ENCODE measurements around the gene PRRC1.
A peak's percentile ranks its signal among the peaks of the same experiment; 100 is the strongest.
"Not testable (repeated sequence)": the region's sequence is repeated elsewhere in the genome, so short reads cannot be mapped to it uniquely, and the experiment has no call there.

Gene PRRC1

DNA sequence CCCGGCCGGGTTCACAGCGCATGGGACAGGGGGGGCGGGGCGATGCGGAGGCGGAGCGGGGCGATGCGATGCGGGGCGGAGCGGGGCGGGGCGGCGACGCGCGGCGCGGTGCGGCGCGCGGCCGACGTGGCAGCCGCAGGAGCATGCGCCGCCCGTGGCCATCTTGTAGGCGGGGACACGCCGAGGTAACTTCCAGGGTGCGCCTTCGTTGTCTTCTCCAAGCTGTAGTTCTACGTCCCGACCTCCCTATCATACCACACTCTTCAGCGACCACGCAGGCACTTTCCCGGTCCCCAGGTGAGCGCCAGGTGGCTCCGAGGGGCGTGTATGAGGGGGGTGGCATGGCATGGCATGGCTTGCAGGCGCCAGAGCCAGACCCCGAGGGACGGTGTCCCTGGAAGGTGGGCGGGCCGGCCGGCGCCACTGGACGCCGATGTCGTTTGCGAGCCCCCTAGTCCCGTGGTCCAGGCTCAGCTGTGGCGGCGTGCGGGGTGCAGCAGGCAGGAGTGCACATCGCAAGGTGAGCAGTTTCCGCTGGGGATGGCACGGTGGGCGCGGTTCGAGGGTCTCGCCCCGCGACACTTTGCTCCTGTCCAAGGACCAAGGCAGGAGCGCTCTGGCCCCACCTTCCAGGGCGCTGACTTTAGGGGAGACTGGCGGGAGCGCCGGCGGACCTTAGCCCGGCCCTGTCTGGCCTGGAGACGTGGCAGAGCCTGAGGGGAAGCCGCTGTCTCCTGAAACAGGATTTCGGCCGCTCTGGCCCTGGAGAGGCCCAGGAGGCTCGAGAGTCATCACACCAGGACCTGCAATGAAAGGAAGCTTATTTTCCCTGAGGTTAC is at the start of gene PRRC1:
Gene PRRC1 (plus strand): TSS at position 161 of the 839 bp plus-strand sequence. CDS start 5,840 bp downstream, outside the sequence.
- DNase-seq, result peak; percentile 73 to 82

DNA sequence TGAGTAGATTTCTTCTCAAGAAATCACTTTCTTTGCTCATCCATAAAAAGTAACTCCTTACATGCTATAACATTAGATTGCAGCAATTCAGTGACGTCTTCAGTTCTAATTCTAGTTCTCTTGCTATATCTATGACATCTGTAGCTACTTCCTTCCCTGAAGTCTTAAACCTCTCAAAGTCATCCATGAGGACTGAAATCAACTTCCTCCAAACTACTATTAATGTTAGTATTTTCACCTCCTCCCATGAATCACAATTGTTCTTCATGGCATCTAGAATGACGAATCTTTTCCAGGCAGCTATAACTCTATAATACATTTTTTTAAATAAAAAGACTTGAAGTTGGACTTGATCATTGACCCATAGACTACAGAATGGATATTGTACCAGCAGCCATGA is 46.2 kb upstream of the PRRC1 start:
- DNase-seq, result no peak

DNA sequence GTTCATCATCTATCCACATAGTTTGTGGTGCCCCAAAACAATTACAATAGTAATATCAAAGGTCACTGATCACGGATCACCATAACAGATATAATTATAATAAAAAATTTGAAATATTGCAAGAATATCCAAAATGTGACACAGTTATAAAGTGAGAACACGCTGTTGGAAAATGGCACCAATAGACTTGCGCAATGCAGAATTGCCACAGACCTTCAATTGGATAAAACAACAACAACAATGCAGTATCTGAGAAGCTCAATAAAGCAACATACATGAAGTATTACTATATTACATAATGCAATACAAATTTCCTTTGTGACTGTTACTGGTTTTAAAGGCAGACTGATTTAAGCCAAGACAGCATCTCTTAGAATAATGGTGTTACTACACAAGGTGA is 44.7 kb upstream of the PRRC1 start:
- DNase-seq, result no peak

DNA sequence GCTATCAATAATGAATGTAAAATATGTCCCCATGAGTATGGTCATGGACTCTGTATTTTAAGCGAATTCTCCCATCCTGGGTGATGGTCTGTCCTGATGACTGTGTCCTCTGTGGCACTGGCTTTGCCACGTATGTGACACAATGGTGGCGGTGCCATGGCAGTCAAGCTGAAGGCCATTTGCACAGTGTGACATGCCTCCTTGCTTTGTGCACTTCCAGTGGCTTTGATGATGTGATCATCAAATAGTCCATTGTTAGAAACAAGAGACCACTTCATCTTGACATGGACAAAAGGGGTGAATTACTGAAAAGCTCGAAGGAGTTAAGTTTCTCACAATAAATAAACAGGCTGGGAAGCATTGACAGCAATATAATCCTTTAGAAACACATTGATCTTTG is 31.0 kb upstream of the PRRC1 start:
- DNase-seq, result peak in 1 of 2 donors; percentile 12

DNA sequence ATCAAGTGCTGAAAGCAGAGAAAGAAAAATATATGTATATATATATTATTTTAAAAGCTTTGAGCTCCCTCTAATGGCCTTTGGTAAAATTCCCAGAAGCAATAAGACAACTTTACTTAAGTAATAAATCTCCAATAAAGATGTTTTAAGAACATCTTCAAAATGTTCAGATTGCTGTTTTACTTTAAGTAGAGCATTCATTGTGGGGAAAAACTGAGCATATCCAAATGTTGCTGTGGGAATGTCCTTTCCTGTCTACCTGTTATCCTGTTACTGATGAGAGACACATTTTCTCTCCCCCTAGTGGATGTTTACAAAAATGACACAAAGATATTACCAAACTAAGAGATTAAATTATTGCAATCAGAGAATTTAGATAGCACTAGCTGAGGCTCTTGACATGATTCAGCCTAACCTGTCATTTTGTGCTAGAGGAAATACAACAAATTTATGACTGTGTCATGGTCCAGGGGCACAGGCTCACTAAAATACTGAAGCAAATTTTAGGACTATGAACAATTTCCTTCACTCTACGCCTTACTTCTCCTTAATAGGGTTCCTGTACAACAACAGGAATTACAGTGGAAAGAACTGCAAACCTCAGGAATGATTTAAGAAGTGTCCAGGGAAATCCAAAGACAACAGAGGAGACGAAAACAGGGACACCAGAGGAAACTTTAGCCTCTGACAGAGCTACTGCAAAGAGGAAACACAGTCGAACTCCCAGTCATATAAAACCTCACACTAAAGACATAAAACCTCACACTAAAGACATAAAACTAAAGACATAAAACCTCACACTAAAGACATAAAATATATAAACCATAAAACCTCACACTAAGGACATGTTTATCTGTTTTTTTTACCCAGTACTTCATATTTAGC is 24.3 kb upstream of the PRRC1 start:
- peak in 1 of 2 donors; percentile 90 for DNase-seq

DNA sequence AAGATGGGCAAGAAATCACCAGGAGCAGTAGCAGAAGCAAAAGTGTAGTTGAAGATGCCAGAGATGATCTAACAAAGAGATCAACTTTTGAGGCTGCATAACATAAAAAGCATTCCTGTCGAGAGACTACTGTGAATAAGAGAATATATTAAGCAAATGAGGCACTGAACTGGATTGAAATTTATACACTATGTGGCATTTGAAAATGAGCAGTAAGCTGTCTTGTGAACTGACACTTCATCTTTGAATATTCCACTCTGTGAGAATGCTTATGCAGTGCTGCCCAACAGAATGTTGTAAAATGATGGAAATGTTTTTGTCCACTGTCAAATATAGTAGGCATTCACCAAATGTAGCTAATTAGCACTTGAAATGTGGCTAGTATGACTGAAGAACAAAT is 18.9 kb upstream of the PRRC1 start:
- no peak for DNase-seq

DNA sequence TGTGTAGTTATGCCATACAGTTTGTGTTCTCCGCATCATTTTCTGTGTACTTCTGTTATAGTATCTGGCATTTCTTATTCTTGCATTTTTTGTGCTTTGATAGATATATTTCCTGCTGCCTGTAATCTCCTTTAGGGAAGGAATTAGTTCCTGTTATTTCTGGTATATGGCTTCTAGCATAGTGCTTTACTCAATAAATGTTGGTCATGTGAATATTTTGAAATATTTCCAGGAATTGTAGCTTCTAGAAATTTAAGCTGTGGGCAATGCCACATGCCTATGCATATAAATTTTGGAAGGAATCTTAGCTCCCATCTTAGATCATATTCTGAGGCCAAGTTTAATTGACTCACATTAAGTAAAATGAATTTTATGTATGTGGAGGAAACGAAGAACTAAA is 11.5 kb upstream of the PRRC1 start:
- no peak for DNase-seq

DNA sequence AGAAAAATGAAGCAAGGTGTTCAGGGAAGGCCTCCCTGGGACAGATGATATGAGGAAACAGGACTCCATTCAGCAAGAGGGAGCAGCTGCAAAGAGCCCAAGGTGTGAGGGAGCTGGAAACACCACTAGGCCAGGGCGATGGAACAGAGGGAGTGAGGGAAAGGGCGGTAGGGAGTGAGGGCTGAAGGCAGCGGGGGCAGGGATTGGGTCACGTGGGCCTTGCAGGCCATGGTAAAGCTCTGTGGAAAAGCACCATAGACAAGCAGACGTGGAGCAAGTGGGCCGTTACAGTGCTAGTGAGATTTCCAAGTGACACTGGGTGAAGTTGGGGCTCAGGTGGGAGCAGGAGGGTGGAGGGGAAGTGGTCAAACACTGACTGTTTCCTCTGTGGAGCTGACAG is 10.8 kb upstream of the PRRC1 start:
- no peak for DNase-seq

DNA sequence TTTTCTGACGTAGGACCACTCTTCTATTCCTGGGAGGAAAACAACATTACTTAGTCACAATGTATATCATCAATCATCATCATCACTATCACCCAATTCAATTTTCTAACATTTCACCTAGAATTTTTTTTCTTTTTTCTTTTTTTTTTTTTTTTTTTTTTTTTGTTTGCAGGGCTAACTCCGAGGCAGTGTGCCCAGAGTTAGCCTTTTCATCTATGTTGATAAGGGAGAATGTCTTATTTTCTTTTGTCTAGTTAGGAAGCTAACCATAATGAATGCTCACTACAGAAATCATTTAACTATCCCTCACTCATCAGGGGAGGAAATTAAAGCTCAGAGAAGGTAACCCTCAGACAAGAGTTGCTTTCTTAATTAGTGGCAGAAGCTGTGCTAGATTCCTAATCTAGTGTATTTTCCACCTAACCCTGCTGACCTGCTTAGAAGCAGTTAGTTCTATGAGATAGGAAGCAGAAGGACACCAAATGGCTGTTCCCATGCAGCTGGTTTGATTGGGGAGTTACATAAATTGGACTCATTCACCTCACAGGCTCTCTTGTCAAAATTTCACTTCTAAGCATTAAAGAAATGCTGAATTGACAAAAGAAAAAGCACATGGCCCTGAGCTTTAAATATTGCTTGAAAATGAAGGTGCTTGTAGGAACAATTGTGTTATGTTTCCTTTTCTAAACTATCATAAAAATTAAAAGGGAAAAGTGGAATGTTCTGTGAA is 8.6 kb upstream of the PRRC1 start:
- no peak for DNase-seq

DNA sequence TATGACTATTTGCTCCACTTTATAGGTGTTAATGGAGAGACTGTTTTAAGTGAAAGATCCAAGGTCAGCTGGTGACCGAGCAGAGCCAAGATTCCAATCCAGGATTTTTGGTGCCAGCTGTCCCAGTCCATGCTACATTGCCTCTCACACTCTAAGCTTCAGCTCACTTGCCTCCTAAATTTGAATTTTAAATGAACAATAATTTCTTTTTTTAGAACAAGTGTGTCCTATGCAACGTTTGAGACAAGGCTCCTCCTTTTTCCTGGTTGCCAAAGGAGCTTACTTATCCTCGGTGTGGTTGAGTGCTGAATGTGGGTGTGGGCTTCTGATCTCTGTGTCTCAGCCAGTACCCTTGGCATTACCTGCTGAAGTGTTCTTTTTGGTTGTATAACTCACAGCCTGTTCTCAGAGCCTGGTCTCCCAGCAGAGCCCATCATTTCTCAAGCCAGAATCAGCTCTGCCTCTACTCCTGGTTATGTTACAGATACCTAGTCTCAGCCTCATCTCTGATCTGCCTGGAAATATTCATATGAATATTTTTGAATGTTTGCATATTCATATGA is 4.0 kb upstream of the PRRC1 start:
- no peak for DNase-seq

DNA sequence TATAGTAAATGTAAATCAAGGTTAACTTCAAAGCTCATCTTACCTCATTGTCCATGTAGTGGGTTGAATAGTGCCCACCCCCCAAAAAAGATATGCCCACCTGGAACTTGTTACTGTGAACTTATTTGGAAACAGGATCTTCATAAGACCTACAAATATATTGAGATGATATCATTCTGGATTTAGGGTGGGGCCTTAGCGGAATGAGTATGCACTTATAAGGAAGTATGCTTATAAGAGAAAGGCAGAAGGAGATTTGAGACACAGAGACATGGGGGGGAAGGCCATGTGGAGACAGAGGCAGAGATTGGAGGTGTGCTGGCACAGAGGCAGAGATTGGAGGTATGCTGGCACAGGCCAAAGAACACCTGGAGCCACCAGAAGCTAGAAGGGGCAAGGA is 2.6 kb upstream of the PRRC1 start:
- no peak for DNase-seq

DNA sequence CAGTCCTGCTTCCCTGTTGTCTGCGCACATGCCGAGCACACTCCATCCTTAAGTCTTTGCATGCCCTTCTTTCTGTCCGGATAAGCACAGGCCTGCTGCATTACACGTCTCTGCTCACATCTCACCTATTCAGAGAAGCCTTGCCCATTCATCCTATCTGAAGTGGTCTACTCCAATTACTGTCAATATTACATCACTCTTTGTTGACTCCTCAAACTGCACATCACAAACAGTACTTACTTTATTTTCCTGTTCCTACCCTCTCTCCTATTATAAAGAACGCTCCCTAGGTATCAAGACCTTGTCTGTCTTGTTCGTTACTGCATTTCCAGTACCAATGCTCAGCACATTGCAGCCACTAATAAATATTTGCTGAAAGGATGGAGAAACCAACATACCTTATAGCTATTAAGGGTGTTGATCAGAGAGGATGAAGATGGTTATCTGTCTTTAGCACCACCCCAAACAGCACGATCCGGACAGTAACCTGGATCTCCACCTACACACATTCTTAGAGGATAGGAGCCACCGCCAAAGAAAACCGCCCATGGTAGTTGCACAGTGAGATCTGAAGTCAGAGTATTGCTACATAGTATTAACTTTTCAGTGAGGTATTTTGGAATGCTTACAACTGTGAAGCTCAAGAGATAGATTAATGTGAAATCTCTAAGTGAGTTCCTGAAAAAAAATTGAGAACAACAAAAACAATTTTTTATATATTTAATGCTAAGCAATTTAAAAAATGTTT is 1.6 kb upstream of the PRRC1 start:
- DNase-seq, result no peak

DNA sequence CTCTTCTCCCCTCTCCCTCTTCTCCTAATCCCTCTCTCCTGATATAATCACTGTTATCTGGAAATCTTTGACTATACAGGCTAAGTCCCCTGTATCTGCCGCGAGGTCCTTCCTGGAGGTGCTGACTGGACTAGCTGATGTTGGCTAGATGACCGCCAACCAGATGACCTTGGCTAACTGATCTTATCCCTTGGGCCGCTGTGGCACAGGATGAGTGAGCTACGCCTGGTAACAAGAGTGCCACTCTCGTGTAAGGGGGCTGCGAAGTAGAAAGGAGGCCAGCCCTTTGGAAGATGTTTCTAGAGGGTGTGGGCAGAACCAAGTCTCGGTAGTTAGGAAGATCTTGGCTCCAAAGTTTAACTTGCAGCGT is 345 bp upstream of the PRRC1 start:
- DNase-seq, result no peak

DNA sequence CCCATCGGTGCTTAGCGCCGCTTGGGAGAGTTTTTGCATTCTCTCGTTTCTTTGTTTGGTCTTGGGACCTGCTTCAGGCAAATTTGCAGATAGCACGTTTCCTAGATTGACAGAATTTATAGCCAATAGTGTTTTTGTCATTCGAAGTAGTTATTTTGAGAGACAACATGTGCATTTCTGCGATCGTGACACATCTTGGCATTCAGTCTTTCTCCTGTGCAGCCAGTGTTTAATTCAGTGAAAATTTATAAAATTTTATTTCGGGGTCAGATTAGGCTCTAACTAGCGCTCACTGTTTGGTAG is 830 bp downstream of the PRRC1 start:
- no peak for DNase-seq

DNA sequence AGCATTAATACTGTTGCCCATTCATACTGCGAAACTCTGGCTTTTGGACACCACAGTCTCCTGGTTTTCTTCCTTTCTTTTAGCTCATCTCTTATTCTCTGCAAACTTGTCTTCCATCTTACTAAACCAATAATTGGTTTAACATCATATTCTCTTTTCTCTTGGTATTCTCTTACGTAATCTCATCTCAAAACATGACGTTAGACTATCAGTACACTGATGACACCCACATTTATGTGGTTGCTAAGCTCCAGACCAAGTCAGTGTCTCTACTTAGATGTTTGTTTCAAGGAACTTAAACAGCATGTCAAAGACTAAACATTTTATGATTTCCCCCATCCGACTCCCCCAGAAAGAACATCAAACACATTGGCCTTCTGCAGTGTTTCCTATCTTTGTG is 2.1 kb downstream of the PRRC1 start:
- DNase-seq, result no peak

DNA sequence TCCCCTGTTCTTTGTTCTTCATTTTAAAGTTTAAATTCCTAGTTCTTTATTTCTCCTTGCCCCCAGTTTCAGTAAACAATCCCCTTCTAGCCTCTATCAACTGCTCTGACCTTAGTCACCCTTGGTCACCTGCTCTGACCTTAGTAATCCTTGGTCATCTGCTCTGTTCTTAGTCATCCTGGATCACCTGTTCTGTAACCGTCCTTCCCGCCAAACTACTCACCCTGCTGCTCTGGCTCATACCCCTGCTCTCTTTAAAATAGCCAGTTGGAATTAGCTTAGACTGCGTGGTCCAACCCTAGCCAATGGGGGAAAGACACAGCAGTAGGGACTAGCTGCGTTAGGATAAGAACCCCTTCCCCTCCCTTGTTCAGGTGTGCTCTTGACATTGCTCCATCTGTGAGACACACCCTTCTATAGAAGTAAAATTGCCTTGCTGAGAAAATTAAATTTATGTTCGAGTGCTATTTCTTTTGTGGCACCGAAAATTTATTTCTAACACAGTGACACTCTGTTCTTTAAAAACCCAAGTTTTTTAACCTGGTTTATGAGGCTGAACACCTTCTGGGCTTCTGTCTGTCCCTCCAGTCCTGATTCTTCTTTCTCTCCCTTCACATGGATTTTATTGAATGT is 3.8 kb downstream of the PRRC1 start:
- DNase-seq, result no peak

DNA sequence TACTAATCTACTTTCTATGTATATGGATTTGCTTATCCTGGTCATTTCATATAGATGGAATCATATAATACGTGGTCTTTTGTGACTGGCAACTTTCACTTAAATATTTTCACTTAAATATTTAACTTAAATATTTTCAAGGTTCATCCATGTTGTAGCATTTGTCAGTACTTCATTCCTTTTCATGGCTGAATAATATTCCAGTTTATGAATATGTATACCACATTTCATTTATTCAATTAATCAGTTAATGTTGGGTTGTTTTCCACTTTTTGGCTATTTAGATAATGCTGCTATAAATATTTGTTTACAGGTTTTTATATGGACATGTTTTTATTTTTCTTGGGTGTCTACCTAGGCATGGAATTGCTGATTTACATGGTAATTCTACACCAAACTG is 7.7 kb downstream of the PRRC1 start:
- no peak for DNase-seq

DNA sequence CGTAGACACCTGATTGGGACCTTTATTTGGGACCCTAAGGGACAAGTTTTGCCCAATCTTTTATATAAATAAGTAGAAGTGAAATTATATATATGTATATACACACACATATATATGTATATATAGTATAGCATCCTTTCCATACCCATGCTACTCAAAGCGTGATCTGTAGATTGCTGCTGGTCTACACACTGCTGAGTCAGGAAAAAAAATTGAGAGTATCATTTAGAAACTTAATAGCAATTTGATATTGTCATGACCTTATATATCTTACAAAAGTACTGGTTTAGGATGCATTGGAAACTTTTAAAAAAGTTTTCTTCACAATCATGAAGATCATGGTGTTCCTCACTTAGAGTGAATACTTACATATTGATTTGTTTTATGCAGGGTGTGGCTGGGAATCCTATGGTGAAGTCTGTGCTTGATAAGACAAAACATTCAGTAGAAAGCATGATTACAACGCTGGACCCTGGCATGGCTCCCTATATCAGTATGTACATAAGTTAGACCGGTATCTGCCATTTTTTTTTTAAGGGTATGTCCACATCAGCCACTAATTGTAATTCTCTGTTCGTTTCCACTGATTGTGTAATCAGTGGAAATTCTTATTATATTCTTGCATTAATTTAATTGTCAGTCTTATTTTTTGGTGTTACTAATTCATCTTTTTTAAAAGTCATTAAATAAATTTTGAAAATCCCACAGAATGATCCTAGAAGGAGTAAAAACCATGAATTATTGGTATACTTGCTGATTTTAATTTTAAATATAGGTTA is 12.7 kb downstream of the PRRC1 start:
- DNase-seq, result no peak

DNA sequence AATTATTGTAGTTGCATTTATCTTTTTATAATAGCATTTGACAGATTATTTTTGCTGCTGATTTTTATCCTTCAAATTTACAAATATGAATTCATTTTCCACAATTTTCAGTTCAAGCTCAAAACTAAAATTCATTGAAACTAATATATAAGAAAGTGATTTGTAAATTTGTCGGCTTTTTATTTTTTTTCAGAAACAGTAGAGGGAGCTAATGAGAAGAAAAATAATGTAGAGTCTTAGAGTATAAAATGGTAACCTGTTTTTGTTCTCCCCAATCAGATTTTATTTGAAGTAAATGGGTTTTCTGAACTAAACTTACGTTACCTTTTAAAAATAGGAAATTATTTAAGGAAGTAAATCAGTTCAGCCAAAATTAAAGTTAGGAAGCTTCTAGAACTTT is 19.2 kb downstream of the PRRC1 start:
- DNase-seq, result no peak

DNA sequence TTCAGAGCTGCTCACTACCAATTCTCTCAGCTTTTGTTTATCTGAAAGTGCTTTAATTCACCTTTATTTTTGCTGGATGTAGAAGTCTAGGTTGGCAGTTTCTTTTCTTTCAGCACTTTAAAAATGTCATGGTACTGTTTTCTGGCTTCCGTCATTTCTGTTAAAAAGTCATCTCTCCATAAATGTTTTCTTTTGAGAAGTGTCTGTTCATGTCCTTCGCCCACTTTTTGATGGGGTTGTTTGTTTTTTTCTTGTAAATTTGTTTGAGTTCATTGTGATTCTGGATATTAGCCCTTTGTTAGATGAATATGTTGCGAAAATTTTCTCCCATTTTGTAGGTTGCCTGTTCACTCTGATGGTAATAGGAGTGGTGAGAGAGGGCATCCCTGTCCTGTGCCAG is 23.1 kb downstream of the PRRC1 start:
- DNase-seq, result not testable (repeated sequence)

DNA sequence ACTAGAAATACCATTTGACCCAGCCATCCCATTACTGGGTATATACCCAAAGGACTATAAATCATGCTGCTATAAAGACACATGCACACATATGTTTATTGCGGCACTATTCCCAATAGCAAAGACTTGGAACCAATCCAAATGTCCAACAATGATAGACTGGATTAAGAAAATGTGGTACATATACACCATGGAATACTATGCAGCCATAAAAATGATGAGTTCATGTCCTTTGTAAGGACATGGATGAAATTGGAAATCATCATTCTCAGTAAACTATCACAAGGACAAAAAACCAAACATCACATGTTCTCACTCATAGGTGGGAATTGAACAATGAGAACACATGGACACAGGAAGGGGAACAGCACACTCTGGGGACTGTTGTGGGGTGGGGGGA is 27.8 kb downstream of the PRRC1 start:
- DNase-seq, result not testable (repeated sequence)

Measured in hippocampal formation (tissue), 2 donors.